HCT116 (cell line): ENCODE data around the gene PRKN. TPM values are rescaled to one million over a fixed set of nuclear protein-coding genes. Genes with fewer than 3 reads are reported as not detected.

Source experiments
- ATAC-seq: fragments of 200-7000 bp; cut with Tn5 transposase; 2 replicates; pipeline ENCODE4 v1.9.1; 2020; ENCODE audit warnings: mild to moderate bottlenecking, moderate library complexity
- BruUV-seq: library from RNA; stranded (reverse); fragments of 400-500 nt; replicated peaks from 2 replicates; lab custom pipeline; 2021; lab: Mats Ljungman, UMichigan
- CTCF ChIA-PET: fragments of 300-600 bp; sonication (Branson Sonifier 250); formaldehyde crosslinking; loops from one replicate; lab custom pipeline; 2021; ENCODE audit warnings: antibody characterized with exemption; lab: Charles Lee
- POLR2A ChIA-PET: fragments of 300-600, 350-600 bp; sonication (Branson Sonifier 250); formaldehyde crosslinking; loops from one replicate; lab custom pipeline; 2021; ENCODE audit warnings: antibody characterized with exemption; lab: Charles Lee
- RAD21 ChIA-PET, 2 experiments: fragments of 300-600 bp; sonication (Branson Sonifier 250); formaldehyde crosslinking; loops; one replicate each; lab custom pipeline; 2023; ENCODE audit warnings: low total read pairs in 2 of 2; ENCODE audit not compliant: uncharacterized antibody in 2 of 2, unreplicated experiment in 2 of 2, low non-redundant PET in 1 of 2; lab: Charles Lee
- DNase-seq: peaks from one replicate; pipeline ENCODE4 v3.0.0-alpha.2; 2010; ENCODE audit warnings: low read depth, low spot score
- H2AFZ ChIP-seq: fragments of 200-600 bp; shearing (Covaris generic), sonication (generic); 2 replicates; pipeline ENCODE4 v1.6.1; 2017; ENCODE audit warnings: low read depth, mixed run types, mixed read lengths, antibody characterized with exemption, low read length; ENCODE audit not compliant: poor library complexity, severe bottlenecking
- H3K27ac ChIP-seq: 2 replicates; pipeline ENCODE4 v1.5.1; 2012; ENCODE audit warnings: low read depth, low read length
- H3K27me3 ChIP-seq: fragments of 200-600 bp; sonication (generic); 2 replicates; pipeline ENCODE4 v1.6.1; 2016; ENCODE audit warnings: mixed run types, low read length, mixed read lengths; ENCODE audit not compliant: insufficient read depth
- H3K36me3 ChIP-seq, 2 experiments: fragments of 200-500 bp in 1 of 2; fragments of 200-600 bp in 1 of 2; sonication (Bioruptor generic) in 1 of 2; sonication (generic) in 1 of 2; 2 replicates each; pipeline versions ENCODE4 v1.5.1 to v1.6.1; 2014 to 2016; ENCODE audit warnings: low read length in 2 of 2, inconsistent platforms in 1 of 2, mixed read lengths in 1 of 2, mixed run types in 1 of 2; ENCODE audit not compliant: insufficient read depth in 2 of 2, control insufficient read depth in 1 of 2
- H3K4me1 ChIP-seq, 2 experiments: fragments of 200-600 bp in 1 of 2; sonication (generic) in 1 of 2; 2 replicates each; pipeline versions ENCODE4 v1.5.1 to v1.6.1; 2012 to 2017; ENCODE audit warnings: low read length in 2 of 2, inconsistent platforms in 1 of 2, mild to moderate bottlenecking in 1 of 2, mixed read lengths in 1 of 2, mixed run types in 1 of 2, moderate library complexity in 1 of 2; ENCODE audit not compliant: insufficient read depth in 2 of 2, control insufficient read depth in 1 of 2
- H3K4me2 ChIP-seq: fragments of 200-600 bp; sonication (generic); 2 replicates; pipeline ENCODE4 v1.6.1; 2017; ENCODE audit warnings: mixed run types, low read length, mixed read lengths
- H3K4me3 ChIP-seq, 2 experiments: fragments of 200-600 bp in 1 of 2; sonication (generic) in 1 of 2; replicated peaks in 1 of 2; 2 replicates each; pipeline ENCODE4 v1.5.1; 2011 to 2016; ENCODE audit warnings: low read length in 2 of 2, control low read depth in 1 of 2, low read depth in 1 of 2, mild to moderate bottlenecking in 1 of 2, mixed read lengths in 1 of 2, mixed run types in 1 of 2
- H3K79me2 ChIP-seq: fragments of 200-600 bp; sonication (generic); 2 replicates; pipeline ENCODE4 v1.6.1; 2017; ENCODE audit warnings: mild to moderate bottlenecking, mixed run types, low read length, moderate library complexity, mixed read lengths; ENCODE audit not compliant: insufficient read depth
- H3K9ac ChIP-seq: fragments of 200-600 bp; sonication (generic); 2 replicates; pipeline ENCODE4 v1.6.1; 2016; ENCODE audit warnings: low read length, mixed read lengths
- H3K9me2 ChIP-seq: fragments of 200-600 bp; sonication (generic), shearing (Covaris generic); 2 replicates; pipeline ENCODE4 v1.6.1; 2017; ENCODE audit warnings: mixed run types, mild to moderate bottlenecking, moderate library complexity; ENCODE audit not compliant: insufficient read depth
- H3K9me3 ChIP-seq, 2 experiments: fragments of 200-500 bp in 1 of 2; fragments of 200-600 bp in 1 of 2; sonication (Bioruptor generic) in 1 of 2; sonication (generic) in 1 of 2; 2 replicates each; pipeline ENCODE4 v1.6.1; 2014 to 2017; ENCODE audit warnings: low read length in 2 of 2, mixed read lengths in 2 of 2, inconsistent platforms in 1 of 2, low read depth in 1 of 2, mild to moderate bottlenecking in 1 of 2, mixed run types in 1 of 2, moderate library complexity in 1 of 2; ENCODE audit not compliant: control insufficient read depth in 1 of 2, insufficient read depth in 1 of 2
- H4K20me1 ChIP-seq: fragments of 200-600 bp; sonication (generic), shearing (Covaris generic); 2 replicates; pipeline ENCODE4 v1.6.1; 2017; ENCODE audit warnings: mixed run types, mild to moderate bottlenecking, moderate library complexity; ENCODE audit not compliant: insufficient read depth
- CBX3 ChIP-seq: IDR thresholded peaks from 2 replicates; pipeline ENCODE4 v1.6.1; 2012; ENCODE audit warnings: low read depth
- EGR1 ChIP-seq: IDR thresholded peaks from 2 replicates; pipeline ENCODE4 v1.6.1; 2012; ENCODE audit warnings: low read depth
- ELF1 ChIP-seq: IDR thresholded peaks from 2 replicates; pipeline ENCODE4 v1.6.1; 2012; ENCODE audit warnings: low read depth, borderline replicate concordance
- EZH2phosphoT487 ChIP-seq: fragments of 200-600 bp; IDR thresholded peaks from 2 replicates; pipeline ENCODE4 v1.6.1; 2018; ENCODE audit warnings: antibody characterized with exemption, borderline replicate concordance
- JUND ChIP-seq: IDR thresholded peaks from 2 replicates; pipeline ENCODE4 v1.6.1; 2012
- MAX ChIP-seq: IDR thresholded peaks from 2 replicates; pipeline ENCODE4 v1.6.1; 2012
- POLR2A ChIP-seq: IDR thresholded peaks from 2 replicates; pipeline ENCODE4 v1.7.0; 2011; ENCODE audit warnings: borderline replicate concordance; ENCODE audit not compliant: insufficient read depth, insufficient read length; ENCODE audit errors: extremely low read depth
- POLR2AphosphoS5 ChIP-seq: IDR thresholded peaks from 2 replicates; pipeline ENCODE4 v1.6.1; 2011; ENCODE audit warnings: mild to moderate bottlenecking, low read depth, low read length, moderate library complexity
- REST ChIP-seq: IDR thresholded peaks from 2 replicates; pipeline ENCODE4 v1.6.1; 2012; ENCODE audit warnings: low read depth
- SIN3A ChIP-seq: IDR thresholded peaks from 2 replicates; pipeline ENCODE4 v1.6.1; 2012; ENCODE audit warnings: low read depth
- SP1 ChIP-seq: IDR thresholded peaks from 2 replicates; pipeline ENCODE4 v1.6.1; 2012; ENCODE audit warnings: low read depth
- SRF ChIP-seq: IDR thresholded peaks from 2 replicates; pipeline ENCODE4 v1.6.1; 2012; ENCODE audit warnings: low read depth
- YY1 ChIP-seq: IDR thresholded peaks from 2 replicates; pipeline ENCODE4 v1.6.1; 2011; ENCODE audit warnings: low read length, low read depth, moderate library complexity, mild to moderate bottlenecking; ENCODE audit not compliant: insufficient replicate concordance; ENCODE audit errors: extremely low read depth
- ZBTB33 ChIP-seq: IDR thresholded peaks from 2 replicates; pipeline ENCODE4 v1.6.1; 2011; ENCODE audit warnings: mild to moderate bottlenecking, low read length, moderate library complexity; ENCODE audit not compliant: insufficient replicate concordance; ENCODE audit errors: extremely low read depth
- ZNF274 ChIP-seq: fragments of 200-500 bp; sonication (Bioruptor generic); IDR thresholded peaks from 2 replicates; pipeline ENCODE4 v1.6.1; 2014; ENCODE audit warnings: mild to moderate bottlenecking, low read depth, low read length, inconsistent platforms
- intact Hi-C: fragments of 100-400 bp; cut with micrococcal nuclease; formaldehyde crosslinking; loops from 2 replicates; pipeline ENCODE4 v1.10.0; 2022
- total RNA-seq: library from RNA; stranded (reverse); gene quantifications from one replicate; pipeline ENCODE4 v1.2.1, GENCODE V29; 2021; ENCODE audit not compliant: unreplicated experiment

Gene PRKN
- total RNA-seq, 1 experiment from 2014 or later, result 2.6 TPM

GRCh38 chr6:161736326-161736725, 991.2 kb downstream of the PRKN start:
- H3K36me3 ChIP-seq, result no peaks in the 10 kb centered on the region
- no peak for ATAC-seq
- H3K27ac ChIP-seq, result no peak overlapping the region
- DNase-seq, result no peak
- CTCF ChIA-PET, result no interaction called here
- intact Hi-C loops, result no loop called here
- no peaks in the 10 kb centered on the region for H3K4me1 ChIP-seq
- H3K9me3 ChIP-seq, result no peaks in the 10 kb centered on the region
- no peak overlapping the region for H3K4me3 ChIP-seq
- TF ChIP-seq JUND (no peak), POLR2AphosphoS5 (no peak), SP1 (no peak), CBX3 (no peak), MAX (no peak), EGR1 (no peak), ZNF274 (no peak)
- no TSS peak for BruUV-seq
- no peak overlapping the region for H2AFZ ChIP-seq
- RAD21 ChIA-PET, result no interaction called here
- POLR2A ChIA-PET, result no interaction called here
- H4K20me1 ChIP-seq, result no peaks in the 10 kb centered on the region
- no peaks in the 10 kb centered on the region for H3K79me2 ChIP-seq
- H3K9ac ChIP-seq, result no peak overlapping the region
- no peaks in the 10 kb centered on the region for H3K9me2 ChIP-seq
- no peaks in the 10 kb centered on the region for H3K27me3 ChIP-seq
- H3K4me2 ChIP-seq, result no peak overlapping the region

GRCh38 chr6:161732594-161732993, 995.0 kb downstream of the PRKN start:
- no peak for DNase-seq
- CTCF ChIA-PET, result no interaction called here
- Histone ChIP-seq H3K4me2 (no peak overlapping the region), H3K9me3 (no peaks in the 10 kb centered on the region), H3K9ac (no peak overlapping the region), H3K36me3 (no peaks in the 10 kb centered on the region), H3K4me1 (no peaks in the 10 kb centered on the region), H3K79me2 (no peaks in the 10 kb centered on the region), H3K9me2 (no peaks in the 10 kb centered on the region), H3K27ac (no peak overlapping the region), H3K27me3 (0 out of 2 replicates have a peak, but pooled peaks cover under 1% of the 10 kb centered on the region), H2AFZ (no peak overlapping the region), H4K20me1 (no peaks in the 10 kb centered on the region), H3K4me3 (no peak overlapping the region)
- intact Hi-C loops, result no loop called here
- POLR2A ChIA-PET, result no interaction called here
- TF ChIP-seq POLR2A, result no peak
- no peak for TF ChIP-seq ELF1
- TF ChIP-seq EZH2phosphoT487, result no peak
- TF ChIP-seq YY1, result no peak
- no peak for TF ChIP-seq SIN3A
- no peak for TF ChIP-seq SRF
- TF ChIP-seq ZBTB33, result no peak
- no peak for TF ChIP-seq REST
- BruUV-seq, result no TSS peak
- RAD21 ChIA-PET, result no interaction called here
- ATAC-seq, result no peak
